PC-3 (cell line): ENCODE measurements around the gene RALBP1. TPM values are rescaled to one million over a fixed set of nuclear protein-coding genes. Genes with fewer than 3 reads are reported as not detected.

Experiments
- ATAC-seq: fragments of 200-7000 bp; cut with Tn5 transposase; 2 replicates; pipeline ENCODE4 v1.9.1; 2020; ENCODE audit warnings: mild to moderate bottlenecking, moderate library complexity
- BruUV-seq: library from RNA; stranded (reverse); fragments of 400-500 nt; replicated peaks from 2 replicates; lab custom pipeline; 2021; lab: Mats Ljungman, UMichigan
- CTCF ChIA-PET: fragments of 300-600 bp; sonication (Branson Sonifier 250); formaldehyde crosslinking; loops from one replicate; lab custom pipeline; 2022; ENCODE audit warnings: antibody characterized with exemption; lab: Charles Lee
- POLR2A ChIA-PET: fragments of 300-600 bp; sonication (Branson Sonifier 250); formaldehyde crosslinking; loops from one replicate; lab custom pipeline; 2022; ENCODE audit warnings: antibody characterized with exemption; ENCODE audit not compliant: unreplicated experiment; lab: Charles Lee
- DNase-seq: peaks from one replicate; pipeline ENCODE4 v3.0.0-alpha.2; 2015
- H2AFZ ChIP-seq: fragments of 300-600 bp; sonication (generic); 2 replicates; pipeline ENCODE4 v1.6.0; 2016; ENCODE audit warnings: antibody characterized with exemption, low read length
- H3F3A ChIP-seq: fragments of 300-600 bp; sonication (generic); one replicate; pipeline ENCODE4 v1.6.0; 2017; ENCODE audit warnings: antibody characterized with exemption, low read length, control low read depth, mild to moderate bottlenecking; ENCODE audit not compliant: unreplicated experiment
- H3K27ac ChIP-seq: fragments of 300-600 bp; sonication (generic); 2 replicates; pipeline ENCODE4 v1.5.1; 2016; ENCODE audit warnings: mild to moderate bottlenecking, low read length
- H3K27me3 ChIP-seq: fragments of 300-600 bp; sonication (generic); 2 replicates; pipeline ENCODE4 v1.6.1; 2016; ENCODE audit warnings: low read length, mixed read lengths
- H3K36me3 ChIP-seq: fragments of 300-600 bp; sonication (generic); 2 replicates; pipeline ENCODE4 v1.6.1; 2016; ENCODE audit warnings: low read depth, mixed run types, low read length, mixed read lengths
- H3K4me1 ChIP-seq: fragments of 300-600 bp; sonication (generic); 2 replicates; pipeline ENCODE4 v1.5.1; 2016; ENCODE audit warnings: low read length; ENCODE audit not compliant: insufficient read depth
- H3K4me2 ChIP-seq: fragments of 300-600 bp; sonication (generic); 2 replicates; pipeline ENCODE4 v1.6.0; 2016; ENCODE audit warnings: low read length
- H3K4me3 ChIP-seq: fragments of 300-600 bp; sonication (generic); 2 replicates; pipeline ENCODE4 v1.5.1; 2016; ENCODE audit warnings: mild to moderate bottlenecking, low read length, mixed read lengths
- H3K79me2 ChIP-seq: fragments of 300-600 bp; sonication (generic); 2 replicates; pipeline ENCODE4 v1.6.1; 2017; ENCODE audit warnings: low read length, mixed read lengths
- H3K9ac ChIP-seq: fragments of 300-600 bp; sonication (generic); 2 replicates; pipeline ENCODE4 v1.6.0; 2016; ENCODE audit warnings: mild to moderate bottlenecking, low read length
- H3K9me2 ChIP-seq: fragments of 300-600 bp; sonication (generic); replicated peaks from 2 replicates; pipeline ENCODE4 v1.6.1; 2016; ENCODE audit warnings: mixed run types, low read length, mixed read lengths
- H3K9me3 ChIP-seq: fragments of 300-600 bp; sonication (generic); 2 replicates; pipeline ENCODE4 v1.6.1; 2016; ENCODE audit warnings: low read length, mixed read lengths
- H4K20me1 ChIP-seq: fragments of 300-600 bp; sonication (generic); 2 replicates; pipeline ENCODE4 v1.6.1; 2016; ENCODE audit warnings: low read length, mixed read lengths
- CTCF ChIP-seq: fragments of 300-600 bp; sonication (generic); conservative IDR thresholded peaks from 2 replicates; pipeline ENCODE4 v1.5.1; 2017; ENCODE audit warnings: antibody characterized with exemption, low read depth, mild to moderate bottlenecking, low read length
- EZH2 ChIP-seq: fragments of 300-600 bp; sonication (generic); IDR thresholded peaks from one replicate; pipeline ENCODE4 v1.6.1; 2017; ENCODE audit warnings: antibody characterized with exemption, mild to moderate bottlenecking, low read length; ENCODE audit not compliant: unreplicated experiment
- EZH2phosphoT487 ChIP-seq: fragments of 300-600 bp; sonication (generic); IDR thresholded peaks from 2 replicates; pipeline ENCODE4 v1.6.1; 2018; ENCODE audit warnings: mild to moderate bottlenecking, antibody characterized with exemption, low read length, borderline replicate concordance
- intact Hi-C: fragments of 100-400 bp; cut with micrococcal nuclease; formaldehyde crosslinking; loops from 2 replicates; pipeline ENCODE4 v1.9.0; 2023
- total RNA-seq: library from RNA; depleted of rRNA; stranded (reverse); fragments of >200 nt; gene quantifications from 2 replicates; pipeline ENCODE4 v1.2.3, GENCODE V29; 2014

Gene RALBP1
- total RNA-seq, 1 experiment from 2014 or later = 89.8 TPM

- peak; percentile 72 for ATAC-seq
- no peak overlapping the region for H2AFZ ChIP-seq
- H3K9ac ChIP-seq = no peak overlapping the region
- H3K9me2 ChIP-seq = no peaks in the 10 kb centered on the region
- H3K27me3 ChIP-seq = no peaks in the 10 kb centered on the region
- H3K27ac ChIP-seq = no peak overlapping the region
- CTCF ChIA-PET = interaction anchor here (0.6 to 1.2 kb wide), 2 partner anchors 46 to 114 kb away, joined by 3 to 4 read pairs; no protein-coding TSS in a partner anchor
- H3K36me3 ChIP-seq = peaks cover 71% of the 10 kb centered on the region
- H3F3A ChIP-seq = no peaks in the 10 kb centered on the region
- DNase-seq = no peak
- no peak overlapping the region for H3K4me2 ChIP-seq
- H3K4me1 ChIP-seq = peaks cover 9% of the 10 kb centered on the region
- no peak overlapping the region for H3K4me3 ChIP-seq
- H3K9me3 ChIP-seq = no peaks in the 10 kb centered on the region
- POLR2A ChIA-PET = interaction anchor here (0.6 kb wide), 1 partner anchor 142 kb away, joined by 3 read pairs; no protein-coding TSS in a partner anchor
- BruUV-seq = no TSS peak
- 0 out of 2 replicates have a peak, but pooled peaks cover 5% of the 10 kb centered on the region for H3K79me2 ChIP-seq
- intact Hi-C loops = no loop called here
- H4K20me1 ChIP-seq = 0 out of 2 replicates have a peak, but pooled peaks cover 4% of the 10 kb centered on the region
- TF ChIP-seq EZH2phosphoT487 (no peak), CTCF (no peak)
Measured at GRCh38 chr18:9569178-9569577, 93.9 kb downstream of the RALBP1 start.

- Histone ChIP-seq H3K27me3 (no peaks in the 10 kb centered on the region), H3K4me1 (peaks cover 9% of the 10 kb centered on the region), H3K9me2 (no peaks in the 10 kb centered on the region), H3K79me2 (0 out of 2 replicates have a peak, but pooled peaks cover 5% of the 10 kb centered on the region), H3F3A (no peaks in the 10 kb centered on the region), H3K9ac (no peak overlapping the region), H3K36me3 (peaks cover 79% of the 10 kb centered on the region), H3K27ac (no peak overlapping the region), H3K9me3 (no peaks in the 10 kb centered on the region), H3K4me2 (no peak overlapping the region), H4K20me1 (0 out of 2 replicates have a peak, but pooled peaks cover 4% of the 10 kb centered on the region), H2AFZ (no peak overlapping the region), H3K4me3 (no peak overlapping the region)
- CTCF ChIA-PET = no interaction called here
- DNase-seq = no peak
- TF ChIP-seq CTCF = no peak
- TF ChIP-seq EZH2phosphoT487 = no peak
- no peak for TF ChIP-seq EZH2
- BruUV-seq = no TSS peak
- intact Hi-C loops = loop anchor here (10.0 kb wide), 1 partner anchor 345 kb away; the partner anchor contains the start of gene VAPA
- ATAC-seq = no peak
- POLR2A ChIA-PET = no interaction called here
Measured at GRCh38 chr18:9570255-9570654, 94.9 kb downstream of the RALBP1 start.

GRCh38 chr18:9571546-9571945 is 96.2 kb downstream of the RALBP1 start:
- POLR2A ChIA-PET = no interaction called here
- ATAC-seq (no peak), DNase-seq (no peak)
- Histone ChIP-seq H3F3A (no peaks in the 10 kb centered on the region), H3K4me3 (no peak overlapping the region), H2AFZ (no peak overlapping the region), H3K9ac (no peak overlapping the region), H3K9me3 (no peaks in the 10 kb centered on the region), H3K9me2 (no peaks in the 10 kb centered on the region), H3K4me2 (no peak overlapping the region), H3K36me3 (peaks cover 77% of the 10 kb centered on the region), H3K27me3 (no peaks in the 10 kb centered on the region), H3K4me1 (peaks cover 15% of the 10 kb centered on the region), H3K79me2 (0 out of 2 replicates have a peak, but pooled peaks cover 5% of the 10 kb centered on the region), H3K27ac (no peak overlapping the region), H4K20me1 (0 out of 2 replicates have a peak, but pooled peaks cover 4% of the 10 kb centered on the region)
- BruUV-seq = no TSS peak
- intact Hi-C loops = loop anchor here (10.0 kb wide), 1 partner anchor 343 kb away; the partner anchor contains the start of gene VAPA
- CTCF ChIA-PET = no interaction called here
- TF ChIP-seq EZH2 (no peak), EZH2phosphoT487 (no peak), CTCF (no peak)
